Smooth muscle cell (in vitro differentiated cells): ENCODE data around the gene SPP2. TPM values are rescaled to one million over a fixed set of nuclear protein-coding genes. Genes with fewer than 3 reads are reported as not detected.

ENCODE experiments used
- DNase-seq: peaks from one replicate; lab custom pipeline; 2025; ENCODE audit not compliant: unreplicated experiment; lab: John Stamatoyannopoulos, UW
- H2AFZ ChIP-seq: fragments of 200-600 bp; sonication (generic); 2 replicates; pipeline ENCODE4 v1.6.0; 2016; ENCODE audit warnings: antibody characterized with exemption, low read depth, mild to moderate bottlenecking
- H3F3A ChIP-seq: fragments of 200-600 bp; sonication (generic); 2 replicates; pipeline ENCODE4 v1.6.0; 2017; ENCODE audit warnings: antibody characterized with exemption, low read depth
- H3K27ac ChIP-seq: fragments of 200-600 bp; sonication (generic); 2 replicates; pipeline ENCODE4 v1.5.1; 2016; ENCODE audit warnings: low read depth, mild to moderate bottlenecking
- H3K27me3 ChIP-seq: fragments of 200-600 bp; sonication (generic); 2 replicates; pipeline ENCODE4 v1.6.1; 2016; ENCODE audit warnings: low read depth, mild to moderate bottlenecking
- H3K36me3 ChIP-seq: fragments of 200-600 bp; sonication (generic); 2 replicates; pipeline ENCODE4 v1.5.1; 2016; ENCODE audit warnings: low read depth
- H3K4me1 ChIP-seq: fragments of 200-600 bp; sonication (generic); 2 replicates; pipeline ENCODE4 v1.5.1; 2016; ENCODE audit warnings: low read depth
- H3K4me2 ChIP-seq: fragments of 200-600 bp; sonication (generic); 2 replicates; pipeline ENCODE4 v1.6.0; 2016; ENCODE audit warnings: mild to moderate bottlenecking
- H3K4me3 ChIP-seq: fragments of 200-600 bp; sonication (generic); 2 replicates; pipeline ENCODE4 v1.5.1; 2016; ENCODE audit warnings: mild to moderate bottlenecking
- H3K79me2 ChIP-seq: fragments of 200-600 bp; sonication (generic); 2 replicates; pipeline ENCODE4 v1.6.0; 2016; ENCODE audit warnings: low read depth, mild to moderate bottlenecking
- H3K9ac ChIP-seq: fragments of 200-600 bp; sonication (generic); 2 replicates; pipeline ENCODE4 v1.6.0; 2016; ENCODE audit warnings: low read depth
- H3K9me3 ChIP-seq: fragments of 200-600 bp; sonication (generic); replicated peaks from 2 replicates; pipeline ENCODE4 v1.5.1; 2016; ENCODE audit warnings: low read depth
- H4K20me1 ChIP-seq: fragments of 200-600 bp; sonication (generic); 2 replicates; pipeline ENCODE4 v1.6.0; 2016; ENCODE audit warnings: low read depth
- CTCF ChIP-seq: fragments of 200-600 bp; sonication (generic); IDR thresholded peaks from 2 replicates; pipeline ENCODE4 v1.5.1; 2017; ENCODE audit warnings: borderline replicate concordance, mild to moderate bottlenecking, antibody characterized with exemption; ENCODE audit not compliant: insufficient read depth, poor library complexity, severe bottlenecking
- WGBS: methylation state at CpG from one replicate; pipeline ENCODE4 v1.1.7; 2016; ENCODE audit warnings: low lambda C conversion rate; 5-methylcytosine and 5-hydroxymethylcytosine counted together
- polyA plus RNA-seq: library from polyadenylated mRNA; unstranded; fragments of >200 nt; fragmentation: Nextera tagmentation; extraction: Ambion mirVana; gene quantifications from 2 replicates; pipeline ENCODE4 v1.2.1, GENCODE V29; 2016
- total RNA-seq: library from RNA; depleted of rRNA; stranded (reverse); fragments of >200 nt; gene quantifications from 2 replicates; pipeline ENCODE4 v1.2.3, GENCODE V29; 2014

Gene SPP2
- total and polyA plus RNA-seq, 2 experiments from 2014 or later: not detected

- Histone ChIP-seq H2AFZ (no peak overlapping the region), H3K27ac (no peak overlapping the region), H3F3A (no peaks in the 10 kb centered on the region), H3K9ac (no peak overlapping the region), H3K4me2 (no peak overlapping the region), H3K79me2 (no peaks in the 10 kb centered on the region), H3K4me3 (no peak overlapping the region), H3K27me3 (peaks cover 7% of the 10 kb centered on the region), H3K4me1 (no peaks in the 10 kb centered on the region), H4K20me1 (no peaks in the 10 kb centered on the region), H3K9me3 (no peaks in the 10 kb centered on the region), H3K36me3 (no peaks in the 10 kb centered on the region)
- DNase-seq: no peak
- TF ChIP-seq CTCF: no peak
These were observed 59.7 kb downstream of the SPP2 start for GRCh38 chr2:234110219-234110618.

GRCh38 chr2:234111523-234111922 lies 61.0 kb downstream of the SPP2 start:
- no peak overlapping the region for H2AFZ ChIP-seq
- no peaks in the 10 kb centered on the region for H3K9me3 ChIP-seq
- no peaks in the 10 kb centered on the region for H3K36me3 ChIP-seq
- no peaks in the 10 kb centered on the region for H4K20me1 ChIP-seq
- 73% methylated on average over 1 of the region's 1 CpG for WGBS
- no peak overlapping the region for H3K27ac ChIP-seq
- peaks cover 7% of the 10 kb centered on the region for H3K27me3 ChIP-seq
- no peak for DNase-seq
- no peaks in the 10 kb centered on the region for H3K79me2 ChIP-seq
- H3K4me1 ChIP-seq: no peaks in the 10 kb centered on the region
- no peak overlapping the region for H3K4me2 ChIP-seq
- no peak for TF ChIP-seq CTCF
- H3K4me3 ChIP-seq: no peak overlapping the region
- no peak overlapping the region for H3K9ac ChIP-seq
- no peaks in the 10 kb centered on the region for H3F3A ChIP-seq

GRCh38 chr2:234116010-234116409 lies 65.5 kb downstream of the SPP2 start:
- no peak for DNase-seq
- no peaks in the 10 kb centered on the region for H3K36me3 ChIP-seq
- no peak overlapping the region for H3K4me2 ChIP-seq
- H3K79me2 ChIP-seq: no peaks in the 10 kb centered on the region
- H3K4me1 ChIP-seq: no peaks in the 10 kb centered on the region
- TF ChIP-seq CTCF: no peak
- 89% methylated on average over 4 of the region's 4 CpGs for WGBS
- no peak overlapping the region for H3K27ac ChIP-seq
- H2AFZ ChIP-seq: no peak overlapping the region
- no peak overlapping the region for H3K4me3 ChIP-seq
- H4K20me1 ChIP-seq: no peaks in the 10 kb centered on the region
- H3F3A ChIP-seq: no peaks in the 10 kb centered on the region
- H3K9ac ChIP-seq: no peak overlapping the region
- peaks cover 7% of the 10 kb centered on the region for H3K27me3 ChIP-seq
- no peaks in the 10 kb centered on the region for H3K9me3 ChIP-seq

GRCh38 chr2:234121999-234122398 lies 71.5 kb downstream of the SPP2 start:
- no peak overlapping the region for H3K4me2 ChIP-seq
- H3K27ac ChIP-seq: no peak overlapping the region
- no peak overlapping the region for H3K4me3 ChIP-seq
- H3K36me3 ChIP-seq: no peaks in the 10 kb centered on the region
- DNase-seq: no peak
- H3K4me1 ChIP-seq: no peaks in the 10 kb centered on the region
- 93% methylated on average over 1 of the region's 1 CpG for WGBS
- H2AFZ ChIP-seq: no peak overlapping the region
- TF ChIP-seq CTCF: no peak
- H3K27me3 ChIP-seq: peaks cover 3% of the 10 kb centered on the region
- H3K79me2 ChIP-seq: no peaks in the 10 kb centered on the region
- no peaks in the 10 kb centered on the region for H3K9me3 ChIP-seq
- H4K20me1 ChIP-seq: no peaks in the 10 kb centered on the region
- H3F3A ChIP-seq: no peaks in the 10 kb centered on the region
- no peak overlapping the region for H3K9ac ChIP-seq
